Measurements from ENCODE around the gene MEGF9. TPM values are rescaled to one million over a fixed set of nuclear protein-coding genes. Genes with fewer than 3 reads are reported as not detected.

Gene MEGF9
- total and polyA plus RNA-seq, 2 of the 13 experiments (the other 11 are each of a cell fraction or from before 2014, with no cell fraction given), result 3.1 to 3.3 TPM

- peak; percentile 74 for TF ChIP-seq ARID3A (IDR thresholded peaks at IDR 0.05; ENCODE audit: low read depth, low read length)
- TF ChIP-seq XRCC5 (optimal IDR thresholded peaks at IDR 0.05; ENCODE audit: low read length), result no peak
- TF ChIP-seq HMGXB3 (CRISPR knock-in tag; IDR thresholded peaks at IDR 0.05; ENCODE audit: borderline replicate concordance), result peak; percentile 49; the same call in 1 of the 2 replicates
- TF ChIP-seq ZFP62 (CRISPR knock-in tag; IDR thresholded peaks at IDR 0.05), result no peak
- TF ChIP-seq ZNF138 (CRISPR knock-in tag; IDR thresholded peaks at IDR 0.05; ENCODE audit: low read depth), result no peak
- no peak for TF ChIP-seq NFE2 (CRISPR knock-in tag; IDR thresholded peaks at IDR 0.05)
- TF ChIP-seq IKZF1 (IDR thresholded peaks at IDR 0.05), result no peak
- TF ChIP-seq ZNF496 (CRISPR knock-in tag; IDR thresholded peaks at IDR 0.05; ENCODE audit: insufficient replicate concordance), result no peak
- no peak for TF ChIP-seq ASH2L (IDR thresholded peaks at IDR 0.05; ENCODE audit: insufficient read length, low read depth, low read length)
- TF ChIP-seq ATRX (CRISPR knock-in tag; IDR thresholded peaks at IDR 0.05; ENCODE audit: borderline replicate concordance), result no peak
- no peak for TF ChIP-seq SNAPC2 (CRISPR knock-in tag; IDR thresholded peaks at IDR 0.05)
- TF ChIP-seq ZNF816 (CRISPR knock-in tag; IDR thresholded peaks at IDR 0.05; ENCODE audit: borderline replicate concordance), result no peak
- no peak for TF ChIP-seq NFRKB (IDR thresholded peaks at IDR 0.05)
- TF ChIP-seq ZNF180 (CRISPR knock-in tag; IDR thresholded peaks at IDR 0.05; ENCODE audit: borderline replicate concordance, low read depth), result no peak
- no peak; the same call in 1 of the 2 replicates for TF ChIP-seq CBFB (CRISPR knock-in tag; IDR thresholded peaks at IDR 0.05)
- TF ChIP-seq ZNF564 (CRISPR knock-in tag; IDR thresholded peaks at IDR 0.05), result no peak
- TF ChIP-seq ZNF282 (IDR thresholded peaks at IDR 0.05; ENCODE audit: partially characterized antibody), result no peak
- TF ChIP-seq RAD21 (CRISPR knock-in tag; IDR thresholded peaks at IDR 0.05), result no peak
- no peak for TF ChIP-seq RORA (CRISPR knock-in tag; IDR thresholded peaks at IDR 0.05)
- TF ChIP-seq CEBPG (CRISPR knock-in tag; IDR thresholded peaks at IDR 0.05), result peak; percentile 94
- no peak for TF ChIP-seq ZNF256 (CRISPR knock-in tag; conservative IDR thresholded peaks at IDR 0.05)
- no peak for TF ChIP-seq FOXO4 (CRISPR knock-in tag; conservative IDR thresholded peaks at IDR 0.05)
- peak; percentile 71; the same call in 1 of the 2 replicates for TF ChIP-seq ZGPAT (CRISPR knock-in tag; IDR thresholded peaks at IDR 0.05)
Measured at GRCh38 chr9:120735415-120736126, 21.3 kb upstream of the MEGF9 start (continued).
